CD4-positive, alpha-beta memory T cell (primary cell): ENCODE data around the gene FBXW8. TPM values are rescaled to one million over a fixed set of nuclear protein-coding genes. Genes with fewer than 3 reads are reported as not detected.
A peak's percentile ranks its signal among the peaks of the same experiment; 100 is the strongest.

Source experiments
- CTCF ChIA-PET: fragments of 350-600 bp; sonication (Branson Sonifier 250); formaldehyde crosslinking; loops from one replicate; lab custom pipeline; 2021; ENCODE audit warnings: inconsistent platforms; ENCODE audit not compliant: partially characterized antibody; lab: Charles Lee
- POLR2A ChIA-PET: fragments of 350-600 bp; sonication (Branson Sonifier 250); formaldehyde crosslinking; loops from one replicate; lab custom pipeline; 2021; ENCODE audit not compliant: partially characterized antibody; lab: Charles Lee
- DNase-seq, 5 donors: peaks; one replicate each; pipeline versions ENCODE4 v3.0.0 to v3.0.0-alpha.2; 2020 to 2022; ENCODE audit warnings: mixed read lengths in 1 of 5
- H3K27ac ChIP-seq: one replicate; pipeline ENCODE4 v1.7.0; 2013; ENCODE audit warnings: low read depth, low read length
- H3K27me3 ChIP-seq: 2 replicates; pipeline ENCODE4 v1.7.0; 2013; ENCODE audit warnings: mild to moderate bottlenecking, low read length, moderate library complexity; ENCODE audit not compliant: insufficient read depth
- H3K36me3 ChIP-seq: 2 replicates; pipeline ENCODE4 v1.7.0; 2013; ENCODE audit warnings: mild to moderate bottlenecking, low read length, moderate library complexity; ENCODE audit not compliant: insufficient read depth
- H3K4me1 ChIP-seq: 2 replicates; pipeline ENCODE4 v1.7.0; 2013; ENCODE audit warnings: mild to moderate bottlenecking, low read length, moderate library complexity; ENCODE audit not compliant: insufficient read depth
- H3K4me3 ChIP-seq, 2 donors: one replicate each; pipeline ENCODE4 v1.7.0; 2013; ENCODE audit warnings: low read length in 2 of 2, mild to moderate bottlenecking in 1 of 2
- H3K9me3 ChIP-seq, 2 donors: one replicate each; pipeline ENCODE4 v1.7.0; 2013; ENCODE audit warnings: low read length in 2 of 2, control low read depth in 1 of 2; ENCODE audit not compliant: control insufficient read depth in 1 of 2
- H3K27ac Mint-ChIP-seq, 7 donors: one replicate each; pipeline ENCODE4 v1.8.0; 2020 to 2021; ENCODE audit warnings: mixed read lengths in 7 of 7, mild to moderate bottlenecking in 6 of 7, inconsistent platforms in 3 of 7, moderate library complexity in 3 of 7
- H3K27me3 Mint-ChIP-seq, 2 donors: one replicate each; pipeline ENCODE4 v1.8.0; 2020 to 2021; ENCODE audit warnings: mixed read lengths in 2 of 2
- H3K36me3 Mint-ChIP-seq, 2 donors: one replicate each; pipeline ENCODE4 v1.8.0; 2020 to 2021; ENCODE audit warnings: mixed read lengths in 2 of 2, inconsistent platforms in 1 of 2, mild to moderate bottlenecking in 1 of 2
- H3K4me1 Mint-ChIP-seq, 4 donors: one replicate each; pipeline ENCODE4 v1.8.0; 2020 to 2021; ENCODE audit warnings: mixed read lengths in 4 of 4, mild to moderate bottlenecking in 1 of 4
- H3K4me3 Mint-ChIP-seq, 8 donors: one replicate each; pipeline ENCODE4 v1.8.0; 2020 to 2021; ENCODE audit warnings: mixed read lengths in 8 of 8, mild to moderate bottlenecking in 7 of 8, moderate library complexity in 6 of 8, inconsistent platforms in 3 of 8
- H3K9me3 Mint-ChIP-seq, 8 donors: one replicate each; pipeline ENCODE4 v1.8.0; 2020 to 2021; ENCODE audit warnings: mixed read lengths in 8 of 8, mild to moderate bottlenecking in 5 of 8, inconsistent platforms in 3 of 8, moderate library complexity in 1 of 8
- intact Hi-C: fragments of 100-400 bp; cut with micrococcal nuclease; formaldehyde crosslinking; loops from one replicate; pipeline ENCODE4 v1.15.1; 2023
- polyA plus RNA-seq, 2 donors: library from polyadenylated mRNA; unstranded; fragments of 300-500 nt; fragmentation: Illumina TruSeq; gene quantifications; one replicate each; pipeline ENCODE4 v1.2.3, GENCODE V29; 2021
- total RNA-seq, 2 experiments: library from RNA; stranded (reverse); gene quantifications; one replicate each; pipeline ENCODE4 v1.2.3, GENCODE V29; 2021

Gene FBXW8
- total and polyA plus RNA-seq, 4 experiments from 2014 or later = 2.3 to 10.2 (median 7.0) TPM

DNA sequence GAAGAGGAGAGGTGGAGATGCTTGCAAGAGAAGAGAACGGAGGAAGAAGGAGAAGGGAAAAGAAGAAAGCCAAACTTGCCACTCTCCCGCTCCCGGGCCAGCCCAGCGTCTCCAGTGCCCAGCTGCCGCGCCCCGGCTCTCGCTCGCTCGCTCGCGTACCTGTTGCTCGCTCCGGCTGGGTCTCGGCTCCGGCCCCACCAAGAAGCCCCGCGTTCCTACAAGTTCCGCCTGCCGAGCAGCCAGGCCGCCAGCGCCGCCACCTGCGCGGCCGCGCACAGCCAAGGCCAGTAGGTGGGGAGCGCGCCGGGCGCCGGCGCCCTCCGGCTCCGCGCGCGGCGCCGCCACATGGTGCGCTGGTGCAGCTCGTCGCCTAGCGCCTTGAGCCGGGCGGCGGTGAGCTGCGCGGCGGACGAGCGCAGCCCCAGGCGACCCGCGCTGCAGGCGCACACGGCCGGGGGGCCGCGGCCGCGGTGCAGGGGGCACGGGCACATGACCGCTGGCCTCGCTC lies 29.9 kb upstream of the FBXW8 start:
- DNase-seq = peak in 3 of 5 donors; percentile 5 to 8 (median 8)
- Mint-ChIP-seq H3K27ac (no peak overlapping the region), H3K4me3 (peak overlapping the region; percentile 63 to 90 (median 86)), H3K36me3 (no peaks in the 10 kb centered on the region), H3K27me3 (peaks cover 52 to 58% of the 10 kb centered on the region in 2 donors), H3K4me1 (peaks cover 26 to 40% (median 32%) of the 10 kb centered on the region in 4 donors), H3K9me3 (no peaks in the 10 kb centered on the region)
- ChIA-PET CTCF (no interaction called here), POLR2A (interaction anchor here (1.5 kb wide), 1 partner anchor 59 kb away, joined by 4 read pairs; no protein-coding TSS in a partner anchor)
- intact Hi-C loops = no loop called here
- no peak overlapping the region for H3K27ac ChIP-seq
- peaks cover 14% of the 10 kb centered on the region for H3K27me3 ChIP-seq
- no peaks in the 10 kb centered on the region for H3K9me3 ChIP-seq
- H3K36me3 ChIP-seq = no peaks in the 10 kb centered on the region
- peaks cover 27% of the 10 kb centered on the region for H3K4me1 ChIP-seq
- no peak overlapping the region for H3K4me3 ChIP-seq

DNA sequence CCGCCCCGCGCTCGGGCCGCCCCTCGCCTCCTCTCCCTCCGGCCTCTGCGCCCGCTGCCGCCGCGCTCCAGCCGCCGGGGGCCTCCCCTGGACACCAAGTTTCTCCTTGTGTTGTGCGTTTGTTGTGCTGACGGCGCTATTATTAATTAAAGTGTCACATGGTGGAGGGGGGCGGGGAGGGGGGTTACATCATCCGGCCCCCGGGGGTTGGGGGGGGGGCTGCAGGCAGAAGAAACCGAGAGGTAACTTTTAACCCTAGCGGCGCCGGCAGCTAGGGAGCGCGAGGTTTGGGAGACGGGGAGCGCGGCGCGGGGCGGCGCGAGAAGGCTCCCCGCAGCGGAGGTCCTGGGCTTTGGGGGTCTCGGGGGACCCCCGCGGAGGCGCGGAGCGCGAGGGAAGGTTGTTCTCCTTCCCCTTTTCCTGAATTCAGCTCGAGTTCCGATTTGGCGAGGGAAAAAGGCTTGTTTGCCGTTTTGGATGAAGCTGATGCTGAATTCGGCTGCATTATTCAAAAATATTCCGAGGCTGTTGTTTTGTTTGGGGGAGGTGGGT lies 29.3 kb upstream of the FBXW8 start, which contains the start of gene HRK:
TSS of gene HRK (minus strand) at position 117 of the 552 bp plus-strand sequence. CDS start 134 bp downstream, outside the sequence.
- Histone ChIP-seq H3K27me3 (peaks cover 14% of the 10 kb centered on the region), H3K4me3 (no peak within 1 kb of the TSS), H3K27ac (no peak within 1 kb of the TSS), H3K36me3 (no peaks in the 10 kb centered on the region), H3K4me1 (peaks cover 27% of the 10 kb centered on the region), H3K9me3 (no peaks in the 10 kb centered on the region)
- Mint-ChIP-seq H3K27me3 (peaks cover 51 to 58% of the 10 kb centered on the region in 2 donors), H3K27ac (no peak within 1 kb of the TSS), H3K9me3 (no peaks in the 10 kb centered on the region), H3K4me1 (peaks cover 26 to 40% (median 32%) of the 10 kb centered on the region in 4 donors), H3K4me3 (peak within 1 kb of the TSS; percentile 70 to 90 (median 86)), H3K36me3 (no peaks in the 10 kb centered on the region)
- DNase-seq = no peak
- POLR2A ChIA-PET = no interaction called here
- CTCF ChIA-PET = no interaction called here
- intact Hi-C loops = no loop called here

DNA sequence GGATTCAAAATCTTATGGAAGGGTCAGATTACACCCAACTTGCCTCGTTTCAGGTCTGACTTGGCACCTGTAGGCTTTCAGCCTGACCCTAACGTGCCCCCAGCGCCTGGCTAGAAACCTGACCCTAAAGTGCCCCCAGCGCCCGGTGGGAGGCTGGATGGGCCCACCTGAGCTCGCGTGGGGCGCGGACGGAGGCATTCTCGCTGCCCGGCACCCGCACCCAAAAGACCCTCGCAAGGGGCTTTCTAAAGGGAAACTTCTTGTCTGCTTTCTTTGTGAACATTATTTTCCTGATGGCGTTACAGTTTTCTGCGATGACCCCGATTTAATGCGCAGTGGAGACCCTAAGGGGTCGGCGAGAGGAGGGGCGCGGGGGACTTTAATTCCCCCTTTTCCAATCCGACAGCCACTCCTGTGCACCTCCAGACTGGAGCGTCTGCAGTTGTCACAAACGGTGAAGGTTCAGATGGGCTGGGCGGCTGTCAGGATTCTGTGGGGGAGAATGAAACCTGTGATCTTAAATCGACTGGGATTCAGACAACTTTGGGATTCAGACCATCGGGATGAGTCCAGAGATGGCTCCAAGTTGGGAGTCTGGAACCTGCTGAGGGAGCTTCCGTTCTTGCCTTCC lies 28.8 kb upstream of the FBXW8 start:
- DNase-seq = no peak
- intact Hi-C loops = loop anchor here (1.0 kb wide), 1 partner anchor 179 kb away; no protein-coding TSS in a partner anchor
- Mint-ChIP-seq H3K27me3 (peaks cover 45 to 55% of the 10 kb centered on the region in 2 donors), H3K4me3 (peak overlapping the region; percentile 48 to 78 (median 68)), H3K36me3 (no peaks in the 10 kb centered on the region), H3K4me1 (peaks cover 26 to 40% (median 32%) of the 10 kb centered on the region in 4 donors), H3K27ac (no peak overlapping the region), H3K9me3 (peaks cover 0 to 2% (median 0%) of the 10 kb centered on the region in 8 donors)
- H3K36me3 ChIP-seq = no peaks in the 10 kb centered on the region
- ChIA-PET POLR2A (no interaction called here), CTCF (interaction anchor here (0.8 kb wide), 1 partner anchor 238 kb away, joined by 3 read pairs; no protein-coding TSS in a partner anchor)
- H3K27me3 ChIP-seq = peaks cover 14% of the 10 kb centered on the region
- no peaks in the 10 kb centered on the region for H3K9me3 ChIP-seq
- no peak overlapping the region for H3K4me3 ChIP-seq
- H3K4me1 ChIP-seq = peaks cover 27% of the 10 kb centered on the region
- H3K27ac ChIP-seq = no peak overlapping the region

DNA sequence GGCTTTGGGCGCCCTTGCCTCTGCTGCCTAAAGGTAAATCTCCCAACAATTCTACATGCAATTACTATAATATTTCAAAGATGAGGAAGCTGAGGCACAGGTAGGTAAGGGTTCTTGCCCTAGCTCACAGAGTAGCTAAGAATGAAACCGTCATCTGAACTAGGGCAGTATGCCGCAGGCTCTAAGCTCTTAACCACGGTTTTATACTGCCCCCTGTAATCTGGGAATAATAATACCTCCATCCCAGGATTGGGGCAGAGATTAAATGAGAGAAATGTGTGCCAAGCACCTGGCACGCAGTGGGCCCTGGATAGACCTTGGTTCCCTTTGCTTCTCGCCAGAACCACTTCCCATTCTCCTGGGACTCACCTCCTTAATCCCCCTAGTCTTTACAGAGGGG lies 28.0 kb upstream of the FBXW8 start:
- Histone ChIP-seq H3K4me1 (peaks cover 27% of the 10 kb centered on the region), H3K27me3 (peaks cover 14% of the 10 kb centered on the region), H3K27ac (no peak overlapping the region), H3K36me3 (no peaks in the 10 kb centered on the region), H3K4me3 (no peak overlapping the region), H3K9me3 (no peaks in the 10 kb centered on the region)
- intact Hi-C loops = loop anchor here (1.0 kb wide), 1 partner anchor 179 kb away; no protein-coding TSS in a partner anchor
- H3K9me3 Mint-ChIP-seq = peaks cover 0 to 2% (median 0%) of the 10 kb centered on the region in 8 donors
- H3K27me3 Mint-ChIP-seq = peaks cover 47 to 55% of the 10 kb centered on the region in 2 donors
- no peak for DNase-seq
- ChIA-PET CTCF (interaction anchor here (0.8 kb wide), 1 partner anchor 238 kb away, joined by 3 read pairs; no protein-coding TSS in a partner anchor), POLR2A (no interaction called here)
- peak overlapping the region in 6 of 8 donors; percentile 11 to 78 (median 59) for H3K4me3 Mint-ChIP-seq
- H3K36me3 Mint-ChIP-seq = no peaks in the 10 kb centered on the region
- no peak overlapping the region for H3K27ac Mint-ChIP-seq
- H3K4me1 Mint-ChIP-seq = peaks cover 26 to 40% (median 32%) of the 10 kb centered on the region in 4 donors

DNA sequence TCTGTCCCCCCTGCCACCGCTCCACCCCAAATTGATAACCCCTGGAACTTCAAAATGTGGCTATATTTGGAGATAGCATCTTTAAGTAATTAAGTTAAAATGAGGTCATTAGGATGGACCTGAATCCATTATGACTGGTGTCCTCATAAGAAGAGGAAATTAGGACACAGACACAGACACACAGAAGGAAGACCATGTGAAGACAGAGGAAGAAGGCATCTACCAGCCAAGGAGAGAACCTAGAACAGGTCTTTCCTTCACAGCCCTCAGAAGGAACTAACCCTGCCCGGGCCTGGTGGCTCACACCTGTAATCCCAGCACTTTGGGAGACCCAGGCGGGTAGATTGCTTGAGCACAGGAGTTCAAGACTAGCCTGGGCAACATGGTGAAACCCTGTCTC lies 25.9 kb upstream of the FBXW8 start:
- CTCF ChIA-PET = no interaction called here
- no peak for DNase-seq
- Histone ChIP-seq H3K36me3 (no peaks in the 10 kb centered on the region), H3K27ac (no peak overlapping the region), H3K4me1 (peaks cover 17% of the 10 kb centered on the region), H3K27me3 (peaks cover 14% of the 10 kb centered on the region), H3K4me3 (no peak overlapping the region), H3K9me3 (no peaks in the 10 kb centered on the region)
- intact Hi-C loops = no loop called here
- Mint-ChIP-seq H3K27me3 (peaks cover 32 to 43% of the 10 kb centered on the region in 2 donors), H3K36me3 (no peaks in the 10 kb centered on the region), H3K9me3 (peaks cover 0 to 2% (median 0%) of the 10 kb centered on the region in 8 donors), H3K4me1 (peaks cover 15 to 24% (median 20%) of the 10 kb centered on the region in 4 donors), H3K4me3 (no peak overlapping the region), H3K27ac (no peak overlapping the region)
- POLR2A ChIA-PET = interaction anchor here (0.6 kb wide), 1 partner anchor 38 kb away, joined by 3 read pairs; no protein-coding TSS in a partner anchor

DNA sequence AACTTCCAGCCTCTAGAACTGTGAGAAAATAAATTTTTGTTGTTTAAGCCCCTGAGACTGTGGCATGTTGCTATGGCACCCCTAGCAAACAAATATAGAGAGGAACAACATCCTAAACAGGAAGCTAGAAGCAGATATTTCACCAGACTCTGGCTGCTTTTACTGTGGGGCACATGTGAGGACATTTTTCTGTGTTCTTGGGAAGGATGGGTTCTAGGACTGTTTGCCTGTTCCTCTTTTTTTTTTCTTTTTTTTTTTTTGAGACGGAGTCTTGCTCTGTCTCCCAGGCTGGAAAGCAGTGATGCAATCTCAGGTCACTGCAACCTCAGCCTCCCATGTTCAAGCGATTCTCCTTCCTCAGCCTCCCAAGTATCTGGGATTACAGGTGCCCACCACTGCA lies 25.3 kb upstream of the FBXW8 start:
- no peak for DNase-seq
- Mint-ChIP-seq H3K36me3 (no peaks in the 10 kb centered on the region), H3K4me1 (peaks cover 9 to 18% (median 14%) of the 10 kb centered on the region in 4 donors), H3K27me3 (peaks cover 26 to 37% of the 10 kb centered on the region in 2 donors), H3K9me3 (peaks cover 0 to 3% (median 2%) of the 10 kb centered on the region in 8 donors), H3K27ac (no peak overlapping the region), H3K4me3 (no peak overlapping the region)
- peaks cover 14% of the 10 kb centered on the region for H3K27me3 ChIP-seq
- no peaks in the 10 kb centered on the region for H3K9me3 ChIP-seq
- no peaks in the 10 kb centered on the region for H3K36me3 ChIP-seq
- no peak overlapping the region for H3K4me3 ChIP-seq
- no peak overlapping the region for H3K27ac ChIP-seq
- H3K4me1 ChIP-seq = peaks cover 11% of the 10 kb centered on the region
- CTCF ChIA-PET = interaction anchor here (0.7 kb wide), 1 partner anchor 16 kb away, joined by 4 read pairs; no protein-coding TSS in a partner anchor
- POLR2A ChIA-PET = interaction anchor here (0.6 kb wide), 1 partner anchor 38 kb away, joined by 3 read pairs; no protein-coding TSS in a partner anchor
- intact Hi-C loops = no loop called here

DNA sequence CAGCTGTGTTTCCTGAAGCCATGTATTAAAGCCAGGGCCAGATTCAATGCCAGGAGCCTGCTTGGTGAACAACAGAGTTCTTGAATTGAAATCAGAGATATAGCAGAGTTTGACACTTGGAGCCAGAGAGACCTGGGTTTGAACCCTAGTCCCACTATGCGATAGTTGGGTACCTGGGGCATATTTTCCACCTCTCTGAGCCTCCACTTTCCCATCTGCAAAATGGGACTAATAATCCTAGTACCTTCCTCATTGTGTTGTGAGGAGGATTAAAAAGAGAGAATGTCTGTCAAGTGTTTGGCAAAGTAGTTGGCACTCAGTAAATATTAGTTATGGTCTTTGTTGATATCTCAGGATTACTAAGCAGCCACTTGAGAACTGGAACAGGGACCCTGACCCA lies 23.5 kb upstream of the FBXW8 start:
- Histone ChIP-seq H3K9me3 (no peaks in the 10 kb centered on the region), H3K4me1 (no peaks in the 10 kb centered on the region), H3K4me3 (no peak overlapping the region), H3K36me3 (no peaks in the 10 kb centered on the region), H3K27me3 (peaks cover 9% of the 10 kb centered on the region), H3K27ac (no peak overlapping the region)
- no peak for DNase-seq
- H3K27me3 Mint-ChIP-seq = peaks cover 18 to 30% of the 10 kb centered on the region in 2 donors
- peaks cover 0 to 5% (median 3%) of the 10 kb centered on the region in 8 donors for H3K9me3 Mint-ChIP-seq
- CTCF ChIA-PET = no interaction called here
- no peak overlapping the region for H3K4me3 Mint-ChIP-seq
- peaks cover 2 to 11% (median 5%) of the 10 kb centered on the region in 4 donors for H3K4me1 Mint-ChIP-seq
- POLR2A ChIA-PET = no interaction called here
- intact Hi-C loops = no loop called here
- no peaks in the 10 kb centered on the region for H3K36me3 Mint-ChIP-seq
- H3K27ac Mint-ChIP-seq = no peak overlapping the region
